ENCODE data around the gene MLPH. TPM values are rescaled to one million over a fixed set of nuclear protein-coding genes. Genes with fewer than 3 reads are reported as not detected.
"Not testable (repeated sequence)": the region's sequence is repeated elsewhere in the genome, so short reads cannot be mapped to it uniquely, and the experiment has no call there.

The MLPH gene
- total RNA-seq, 1 experiment from 2014 or later = 0.59 TPM

DNA sequence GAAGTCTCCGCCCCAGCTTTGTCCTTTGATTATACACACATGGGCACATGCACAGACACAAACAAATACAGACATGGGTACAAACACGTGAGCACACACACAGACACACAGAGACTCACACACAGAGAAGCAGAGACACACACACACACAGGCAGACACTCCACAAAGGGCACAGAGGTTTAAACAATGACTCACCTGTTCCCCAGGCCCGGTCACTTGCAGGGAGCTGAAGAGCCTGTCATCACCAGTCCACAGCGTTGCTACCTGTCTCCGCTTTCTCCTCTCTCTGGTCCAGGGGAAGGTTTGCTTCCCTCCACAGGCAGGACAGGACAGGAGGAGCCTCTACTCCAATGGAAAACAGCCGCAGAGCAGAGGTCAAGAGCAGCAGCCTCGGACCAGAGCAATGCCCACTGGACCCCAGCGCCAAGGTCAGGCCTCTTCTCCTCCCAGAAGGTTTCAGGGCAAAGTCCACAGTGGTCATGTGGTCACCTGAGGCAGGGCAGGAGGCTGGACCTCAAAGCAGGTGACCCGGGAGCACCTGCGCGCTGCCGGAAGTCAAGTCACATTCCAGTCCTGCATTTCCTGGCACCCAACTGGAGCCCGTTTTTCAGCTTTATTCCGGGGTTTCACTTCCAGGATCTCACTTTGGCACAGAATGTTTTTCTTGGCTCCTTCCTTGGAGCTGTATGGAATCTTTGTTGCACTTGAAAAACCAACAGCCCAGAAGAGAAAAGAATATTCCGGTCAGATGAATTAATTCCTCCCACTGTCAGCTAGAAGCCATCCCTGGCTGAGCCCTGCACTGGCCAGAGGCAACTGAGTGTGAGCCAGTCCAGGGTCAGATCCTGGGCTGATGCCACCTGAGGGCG lies 103.5 kb downstream of the MLPH start, which contains the start of gene RAB17:
Gene RAB17, minus strand, starts transcription at position 463 of the 869 bp plus-strand sequence. CDS start 4,580 bp downstream, outside the sequence.
- H3K9me3 ChIP-seq = no peaks in the 10 kb centered on the region
- H3K27me3 ChIP-seq = no peaks in the 10 kb centered on the region
- no peak within 1 kb of the TSS for H3K4me3 ChIP-seq
- no peaks in the 10 kb centered on the region for H3K36me3 ChIP-seq
- DNase-seq = peak; percentile 32

DNA sequence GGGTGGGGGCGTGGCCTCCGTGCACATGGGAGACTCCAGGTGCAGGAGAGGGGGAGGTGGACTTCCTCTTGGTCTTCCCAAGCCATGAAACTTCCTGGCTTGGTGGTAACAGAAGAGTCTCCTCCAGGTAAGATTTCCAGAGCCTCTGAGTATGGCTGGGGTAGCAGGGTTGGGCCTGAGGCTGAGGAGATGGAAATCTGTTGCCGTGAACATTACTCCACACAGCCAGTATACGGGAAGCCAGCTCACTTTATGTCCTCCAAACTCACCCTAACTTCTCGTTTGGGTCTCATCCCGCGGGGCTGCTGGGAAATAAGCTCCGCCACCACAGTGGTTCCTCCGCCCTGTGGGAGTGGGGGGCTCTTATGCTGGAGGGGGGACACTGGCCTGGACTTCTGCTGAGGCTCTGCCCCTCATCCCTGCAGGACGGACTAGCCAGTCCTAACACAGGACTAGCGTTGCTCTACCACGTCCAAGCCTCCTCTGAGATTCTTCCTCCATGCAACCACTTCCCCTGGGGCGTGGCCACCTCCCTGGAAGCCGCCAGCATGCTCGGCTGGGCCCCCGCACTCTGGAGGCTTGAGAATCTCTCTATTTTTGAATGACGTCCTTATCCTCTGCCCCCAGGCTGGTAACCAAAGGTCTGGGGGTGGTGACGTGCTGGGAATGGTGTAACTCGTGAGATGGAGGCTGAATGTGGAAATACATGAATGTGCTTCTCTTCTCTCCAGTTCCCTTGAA lies 104.3 kb downstream of the MLPH start:
- no peaks in the 10 kb centered on the region for H3K9me3 ChIP-seq
- no peak overlapping the region for H3K4me3 ChIP-seq
- no peak for DNase-seq
- H3K36me3 ChIP-seq = no peaks in the 10 kb centered on the region
- H3K27me3 ChIP-seq = no peaks in the 10 kb centered on the region

DNA sequence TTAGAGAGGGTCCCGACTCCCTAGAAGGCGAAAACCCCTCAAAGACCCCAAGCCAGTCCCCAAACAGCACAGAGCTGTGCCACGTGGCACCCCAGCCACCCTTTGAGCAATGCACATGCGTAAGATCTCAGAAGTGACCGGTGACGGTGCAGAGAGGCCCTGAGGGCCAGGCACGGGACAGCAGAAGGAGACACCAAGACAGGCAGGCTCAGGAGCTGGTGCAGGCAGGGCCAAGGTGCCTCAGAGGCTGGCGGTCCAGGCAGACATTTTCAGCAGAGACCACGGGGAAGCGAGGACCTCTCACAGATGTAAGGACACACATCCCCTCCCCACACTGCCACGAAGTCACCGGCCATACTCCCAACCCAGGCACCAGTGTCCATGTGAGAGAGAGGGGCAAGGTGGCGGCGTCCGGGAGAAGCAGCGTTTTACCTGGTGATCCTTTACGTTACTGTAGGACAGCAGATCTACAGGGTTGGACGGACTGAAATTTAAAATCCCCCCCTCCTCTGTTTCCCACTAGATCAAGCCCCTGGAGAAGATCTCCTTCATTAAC lies 105.5 kb downstream of the MLPH start:
- H3K27me3 ChIP-seq = no peaks in the 10 kb centered on the region
- H3K36me3 ChIP-seq = no peaks in the 10 kb centered on the region
- no peaks in the 10 kb centered on the region for H3K9me3 ChIP-seq
- H3K4me3 ChIP-seq = no peak overlapping the region
- DNase-seq = no peak

DNA sequence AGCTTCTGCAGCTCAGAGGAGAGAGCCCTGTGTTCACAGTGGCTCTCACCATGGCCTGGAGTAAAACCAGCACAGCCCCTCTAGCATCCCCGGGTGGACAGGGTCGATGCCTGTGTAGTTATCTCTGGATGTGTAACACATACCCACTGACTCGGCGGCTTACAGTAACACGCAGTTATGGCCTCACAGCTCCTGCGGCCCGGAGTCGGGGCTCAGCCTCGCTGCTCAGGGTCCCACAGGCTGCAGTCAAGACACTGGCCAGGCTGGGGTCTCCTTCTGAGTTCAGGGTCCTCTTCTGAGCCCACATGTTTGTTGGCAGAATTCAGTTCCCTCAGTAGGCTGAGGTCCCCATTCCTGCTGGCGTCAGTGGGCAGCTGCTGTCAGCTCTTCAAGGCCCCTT lies 106.0 kb downstream of the MLPH start:
- Histone ChIP-seq H3K27me3 (no peaks in the 10 kb centered on the region), H3K9me3 (no peaks in the 10 kb centered on the region), H3K4me3 (no peak overlapping the region), H3K36me3 (no peaks in the 10 kb centered on the region)
- no peak for DNase-seq

DNA sequence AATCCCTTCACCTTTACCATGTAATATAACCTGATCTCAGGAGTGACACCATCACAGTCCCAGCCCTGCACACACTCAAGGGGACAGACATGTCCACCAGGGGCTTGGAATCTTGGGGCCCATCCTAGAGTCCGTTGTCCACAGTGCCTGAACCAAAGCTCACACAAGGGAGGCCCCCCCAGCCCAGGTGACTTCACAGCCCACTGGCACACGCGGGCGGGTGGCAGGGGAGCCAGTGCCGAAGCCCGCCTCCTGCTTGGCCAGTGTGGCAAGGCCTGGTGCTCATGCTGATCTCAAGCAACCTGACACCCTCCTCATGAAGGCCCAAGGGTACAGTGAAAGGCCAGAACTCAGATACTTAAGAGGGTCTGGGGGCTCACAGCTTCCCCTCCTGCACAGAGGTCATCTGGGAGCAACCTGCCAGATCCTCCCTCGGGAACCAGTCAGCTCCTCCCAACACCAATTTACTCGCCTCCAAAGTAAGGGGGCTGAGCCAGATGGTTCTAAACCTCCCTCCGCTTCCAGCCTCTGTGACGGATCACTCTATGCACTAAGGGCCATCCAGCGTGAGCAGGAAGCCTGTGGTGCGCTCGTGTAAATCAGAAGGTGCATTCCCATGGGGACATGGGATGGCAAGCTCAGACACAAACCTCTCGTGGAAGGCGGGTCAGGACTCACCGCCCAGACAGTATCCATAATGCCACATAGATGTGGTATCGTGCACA lies 106.7 kb downstream of the MLPH start:
- no peak overlapping the region for H3K4me3 ChIP-seq
- H3K27me3 ChIP-seq = no peaks in the 10 kb centered on the region
- H3K36me3 ChIP-seq = no peaks in the 10 kb centered on the region
- no peak for DNase-seq
- H3K9me3 ChIP-seq = no peaks in the 10 kb centered on the region

DNA sequence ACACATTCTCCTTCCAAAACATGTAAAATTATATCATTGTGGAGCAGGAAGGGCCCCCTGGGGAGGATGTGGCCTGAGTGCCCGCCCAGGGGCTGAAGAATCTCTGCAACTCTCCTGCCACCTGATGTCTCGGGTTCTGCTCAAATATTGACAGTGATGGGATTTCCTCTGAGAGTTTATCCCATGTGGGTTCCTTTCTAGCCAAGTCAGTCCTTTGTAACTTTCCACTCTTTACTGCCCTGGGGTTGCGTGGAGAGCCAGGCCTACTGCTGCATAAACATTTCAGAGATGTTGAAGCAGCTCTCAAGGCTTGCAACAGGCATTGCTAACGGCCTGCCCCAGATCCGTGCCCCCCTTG lies 107.4 kb downstream of the MLPH start:
- no peaks in the 10 kb centered on the region for H3K9me3 ChIP-seq
- no peak for DNase-seq
- no peaks in the 10 kb centered on the region for H3K36me3 ChIP-seq
- no peaks in the 10 kb centered on the region for H3K27me3 ChIP-seq
- no peak overlapping the region for H3K4me3 ChIP-seq

DNA sequence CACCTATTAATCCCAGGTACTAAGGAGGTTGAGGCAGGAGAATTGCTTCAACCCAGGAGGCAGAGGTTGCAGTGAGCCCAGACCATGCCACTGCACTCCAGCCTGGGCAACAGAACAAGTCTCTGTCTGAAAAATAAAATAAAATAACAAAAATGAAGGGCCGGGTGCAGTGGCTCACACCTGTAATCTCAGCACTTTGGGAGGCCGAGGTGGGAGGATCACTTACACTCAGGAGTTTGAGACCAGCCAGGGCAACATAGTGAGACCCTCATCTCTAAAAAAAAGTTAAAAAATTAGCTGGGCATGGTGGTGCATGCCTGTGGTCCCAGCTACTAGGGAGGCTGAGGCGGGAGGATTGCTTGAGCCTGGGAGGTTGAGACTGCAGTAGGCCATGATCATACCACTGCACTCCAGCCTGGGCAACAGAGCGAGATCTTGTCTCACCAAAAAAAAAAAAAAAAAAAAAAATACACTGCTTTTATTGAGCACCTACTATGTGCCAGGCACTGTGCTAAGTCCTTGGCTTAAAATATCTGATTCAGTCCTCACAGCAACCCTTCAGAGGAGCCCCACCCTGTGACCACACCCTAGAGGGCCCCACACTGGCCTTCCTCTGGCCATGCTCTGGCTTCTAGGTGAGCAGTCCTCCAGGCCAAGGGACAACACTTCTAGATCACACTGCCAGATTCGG lies 108.9 kb downstream of the MLPH start:
- H3K27me3 ChIP-seq, H3K4me3 ChIP-seq, DNase-seq, H3K36me3 ChIP-seq, H3K9me3 ChIP-seq: not testable (repeated sequence)

DNA sequence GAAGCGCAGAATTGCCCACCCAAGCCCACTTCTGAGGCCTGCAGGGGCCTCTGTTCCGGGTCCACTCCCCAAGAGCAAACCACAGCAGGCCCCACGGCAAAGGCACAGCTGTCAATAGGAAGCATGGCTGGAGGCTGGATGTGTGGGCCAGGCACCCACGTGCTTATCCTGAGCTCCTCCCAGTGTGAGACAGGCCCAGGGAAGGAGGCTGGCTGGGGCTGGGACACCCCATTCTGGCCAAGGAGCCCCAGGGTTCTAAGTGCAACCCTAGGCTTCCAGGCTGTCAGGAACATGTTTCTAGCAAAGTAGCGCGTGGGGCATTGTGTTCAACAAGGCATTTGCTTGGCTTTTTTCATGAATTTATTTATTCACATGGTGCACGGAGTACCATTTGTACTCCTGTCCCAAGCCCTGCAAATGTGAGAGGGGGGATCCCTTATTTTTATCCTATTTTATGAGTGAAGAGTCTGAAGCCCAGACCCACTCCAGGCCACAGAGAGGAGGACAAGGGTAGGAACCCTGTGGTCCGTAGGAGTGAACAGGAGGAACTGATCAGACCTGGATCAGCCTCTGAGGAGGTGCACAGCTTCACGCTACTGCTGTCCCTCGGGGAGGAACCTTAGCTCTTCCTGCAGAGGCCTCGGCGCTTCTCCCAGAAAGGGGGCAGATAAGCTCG lies 109.6 kb downstream of the MLPH start:
- no peak for DNase-seq
- H3K9me3 ChIP-seq = no peaks in the 10 kb centered on the region
- H3K4me3 ChIP-seq = no peak overlapping the region
- no peaks in the 10 kb centered on the region for H3K36me3 ChIP-seq
- H3K27me3 ChIP-seq = no peaks in the 10 kb centered on the region

DNA sequence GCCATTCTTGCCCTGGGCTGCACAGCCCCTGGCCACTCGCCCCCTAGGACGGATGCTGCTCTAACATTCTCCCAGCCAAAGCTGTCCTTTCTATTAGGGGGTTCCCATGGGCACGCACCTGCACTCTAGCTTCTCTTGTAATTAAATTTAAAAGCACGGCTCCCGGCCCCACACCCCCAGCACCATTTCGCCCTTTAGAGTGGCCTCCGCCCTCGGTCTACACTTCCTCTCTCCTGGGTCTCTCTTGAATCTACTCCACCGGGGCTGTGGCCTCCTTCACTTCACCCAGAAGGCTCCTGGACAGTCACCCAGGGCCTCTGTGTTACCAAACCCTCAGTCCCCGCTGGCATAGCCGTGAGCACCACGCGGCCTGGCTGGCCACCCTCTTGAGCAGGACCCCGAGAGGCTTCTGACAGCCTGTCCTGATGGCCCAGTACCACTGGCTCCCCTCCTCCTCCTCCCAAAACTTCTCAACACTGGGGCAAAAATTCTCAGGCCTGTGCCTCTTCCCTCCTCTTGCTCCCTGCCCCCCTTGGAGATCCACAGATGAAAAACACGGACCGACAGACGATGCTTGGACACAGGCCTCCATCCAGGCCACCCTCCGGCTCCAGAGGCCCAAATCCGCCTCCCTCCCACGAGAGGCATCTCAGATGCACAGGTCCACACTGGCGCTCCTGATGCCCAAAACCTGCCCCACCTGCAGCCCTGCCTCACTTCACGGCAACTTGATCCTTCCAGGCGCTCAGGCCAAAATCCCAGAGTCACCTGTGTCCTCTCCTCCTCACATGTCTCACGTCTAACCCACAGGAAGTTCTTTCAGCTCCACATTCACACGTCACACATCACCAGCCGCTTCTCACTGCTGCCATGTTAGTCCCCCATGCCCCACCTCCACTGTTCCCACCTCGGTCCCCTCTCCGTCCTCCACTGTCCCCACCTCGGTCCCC lies 110.4 kb downstream of the MLPH start:
- H3K4me3 ChIP-seq = no peak overlapping the region
- no peaks in the 10 kb centered on the region for H3K36me3 ChIP-seq
- H3K27me3 ChIP-seq = no peaks in the 10 kb centered on the region
- no peak for DNase-seq
- H3K9me3 ChIP-seq = no peaks in the 10 kb centered on the region

DNA sequence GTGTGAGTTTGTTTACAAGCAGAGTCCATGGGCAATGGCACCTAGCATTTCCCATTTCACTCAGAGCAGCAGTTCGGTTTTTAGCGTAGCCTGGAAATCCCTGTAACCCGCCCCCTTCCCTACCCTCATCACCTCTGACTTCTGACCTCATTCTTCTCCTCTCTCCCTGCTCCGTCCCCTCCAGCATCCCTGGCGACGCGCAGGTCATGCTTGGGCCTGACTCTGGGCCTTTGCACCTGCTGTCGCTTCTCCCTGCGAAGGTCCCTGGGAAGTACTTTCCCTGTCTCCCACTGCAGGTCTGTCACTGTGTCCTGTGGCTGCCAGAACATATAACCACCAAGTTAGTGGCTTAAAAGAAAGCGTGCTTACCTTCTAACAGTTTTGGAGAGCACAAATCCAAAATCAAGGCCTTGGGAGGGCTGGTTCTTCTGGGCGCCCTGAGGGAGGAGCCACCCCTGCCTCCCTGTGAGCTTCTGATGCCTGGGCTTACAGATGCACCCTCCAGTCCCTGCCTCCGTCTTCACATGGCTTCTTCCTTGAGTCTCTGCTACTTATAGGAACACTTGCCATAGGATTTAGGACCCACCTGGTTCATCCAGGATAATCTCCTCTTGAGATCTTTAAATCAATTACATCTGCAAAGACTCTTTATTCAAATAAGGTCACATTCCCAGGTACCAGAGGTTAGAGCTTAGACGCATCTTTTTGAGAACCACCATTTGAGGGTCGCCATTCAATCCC lies 111.6 kb downstream of the MLPH start:
- H3K4me3 ChIP-seq = no peak overlapping the region
- H3K36me3 ChIP-seq = no peaks in the 10 kb centered on the region
- H3K27me3 ChIP-seq = no peaks in the 10 kb centered on the region
- H3K9me3 ChIP-seq = no peaks in the 10 kb centered on the region
- DNase-seq = no peak

DNA sequence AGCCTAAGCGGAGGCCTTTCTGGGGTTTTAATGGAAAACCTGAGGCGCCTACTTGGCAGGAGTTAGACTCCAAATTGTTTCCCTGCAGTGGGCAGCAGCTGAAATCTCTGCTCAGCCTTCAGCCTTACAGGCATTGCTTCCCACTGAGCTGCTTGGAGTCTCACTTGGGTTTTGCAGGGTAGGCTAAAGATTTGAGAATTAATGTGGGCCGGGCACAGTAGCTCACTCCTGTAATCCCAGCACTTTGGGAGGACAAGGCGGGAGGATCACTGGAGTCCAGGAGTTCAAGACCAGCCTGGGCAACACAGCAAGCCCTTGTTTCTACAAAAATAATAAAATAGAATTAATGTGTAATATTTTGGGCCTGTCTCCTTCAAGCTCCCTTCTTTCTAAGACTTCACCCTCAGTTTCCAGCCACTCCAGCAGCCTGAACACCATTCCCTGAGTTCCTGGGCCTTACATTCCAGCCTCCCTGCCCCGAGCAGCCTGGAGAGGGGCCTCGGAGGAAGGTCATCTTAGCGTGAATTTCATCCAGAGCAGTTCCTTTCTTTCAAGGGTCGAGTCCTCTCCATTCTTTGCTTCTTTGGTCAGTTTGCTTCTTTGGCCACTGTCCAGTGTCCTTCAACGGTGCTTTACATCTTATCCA lies 112.5 kb downstream of the MLPH start:
- Histone ChIP-seq H3K27me3 (no peaks in the 10 kb centered on the region), H3K9me3 (no peaks in the 10 kb centered on the region), H3K4me3 (no peak overlapping the region), H3K36me3 (no peaks in the 10 kb centered on the region)
- no peak for DNase-seq

DNA sequence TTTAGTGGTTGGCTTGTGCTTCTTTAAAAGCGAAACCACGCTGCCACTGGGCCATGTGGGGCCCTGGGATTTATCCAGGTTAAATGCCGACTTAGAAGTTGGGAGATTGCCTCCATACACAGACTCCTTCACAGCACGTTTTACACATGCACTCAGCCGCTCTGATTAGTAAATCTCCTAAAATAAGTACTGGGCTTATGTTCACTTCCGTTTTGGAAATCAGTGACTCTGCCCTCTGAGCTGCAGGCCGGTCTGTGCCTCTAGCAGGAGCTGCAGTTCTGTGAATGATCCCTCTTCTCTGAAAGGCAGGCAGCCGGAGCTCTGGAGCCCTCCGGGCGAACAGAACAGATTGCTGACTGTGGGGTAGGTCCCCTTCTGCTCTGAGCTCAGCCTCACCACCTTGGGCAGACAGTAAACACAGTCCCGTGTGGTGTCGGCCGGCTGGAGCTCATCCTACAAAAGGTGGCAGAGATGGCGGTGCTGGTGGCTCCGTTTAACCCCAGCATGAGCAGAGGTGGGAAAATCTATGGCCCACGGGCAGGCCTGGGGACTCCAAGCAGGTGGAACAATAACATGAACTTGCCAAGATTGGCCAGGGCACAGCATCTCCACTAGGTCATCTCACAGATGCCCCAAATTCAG lies 113.3 kb downstream of the MLPH start:
- H3K9me3 ChIP-seq = no peaks in the 10 kb centered on the region
- no peaks in the 10 kb centered on the region for H3K36me3 ChIP-seq
- H3K4me3 ChIP-seq = no peak overlapping the region
- H3K27me3 ChIP-seq = no peaks in the 10 kb centered on the region
- DNase-seq = peak; percentile 59

DNA sequence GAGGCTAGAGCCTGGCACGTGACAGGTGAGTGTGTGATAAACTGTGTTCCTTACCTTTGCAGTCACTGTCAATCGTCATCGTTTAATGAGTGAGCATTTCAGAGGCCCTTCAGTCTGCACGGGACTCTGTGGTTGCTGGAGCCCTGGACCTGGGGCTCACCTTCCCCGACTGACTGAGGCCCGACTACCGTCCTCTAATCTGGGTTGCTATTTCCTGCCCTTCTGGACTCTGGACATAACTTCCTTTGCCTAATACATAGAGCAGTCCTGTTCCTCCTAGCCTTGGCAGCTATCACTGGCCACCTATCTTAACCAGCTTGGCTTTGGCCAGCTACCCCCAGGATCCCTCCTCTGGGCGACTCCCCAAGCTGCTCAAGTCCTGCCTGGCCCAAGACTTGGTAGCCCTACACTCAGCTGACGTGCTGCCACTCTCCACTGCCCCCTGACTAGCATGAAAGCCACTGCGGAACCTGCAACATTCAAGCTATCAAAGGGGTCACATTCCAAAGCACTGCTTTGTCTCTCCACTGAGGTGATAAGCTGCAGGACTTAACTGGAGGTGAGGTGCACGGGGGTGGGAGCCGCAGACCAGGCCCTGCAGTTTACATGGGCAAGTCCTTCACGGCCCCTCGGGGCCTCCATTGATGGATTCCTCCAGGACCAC lies 114.5 kb downstream of the MLPH start:
- Histone ChIP-seq H3K36me3 (no peaks in the 10 kb centered on the region), H3K9me3 (no peaks in the 10 kb centered on the region), H3K4me3 (no peak overlapping the region), H3K27me3 (no peaks in the 10 kb centered on the region)
- DNase-seq = no peak

Measured in MG63 (cell line).